Pancreas (tissue), 10 donors: Measurements from ENCODE around the gene CCDC178. TPM values are rescaled to one million over a fixed set of nuclear protein-coding genes. Genes with fewer than 3 reads are reported as not detected.

Source experiments
- ATAC-seq, 4 donors: fragments of 200-7000 bp; cut with Tn5 transposase; one replicate each; pipeline versions ENCODE4 v1.8.0 to v1.9.1; 2020; ENCODE audit warnings: mild to moderate bottlenecking in 4 of 4, moderate library complexity in 4 of 4
- DNase-seq, 6 donors: peaks; one replicate each; pipeline ENCODE4 v3.0.0-alpha.2; 2020
- FAIRE-seq: peaks from 2 replicates; lab custom pipeline; 2012; peaks lifted over from hg19 to GRCh38; lab: Jason Lieb, UNC
- H3K27ac ChIP-seq, 4 donors: fragments of 200-600 bp; sonication (generic); 1 replicate in 3 of 4; 2 replicates in 1 of 4; pipeline versions ENCODE4 v1.5.0 to v1.8.0; 2020
- H3K27me3 ChIP-seq, 4 donors: fragments of 200-600 bp; one replicate each; pipeline ENCODE4 v1.8.0; 2021
- H3K36me3 ChIP-seq, 3 donors: fragments of 200-600 bp; sonication (generic) in 1 of 3; one replicate each; pipeline versions ENCODE4 v1.5.0 to v1.8.0; 2020 to 2021
- H3K4me1 ChIP-seq, 3 donors: fragments of 200-600 bp; one replicate each; pipeline ENCODE4 v1.8.0; 2021
- H3K4me3 ChIP-seq, 4 donors: fragments of 200-600 bp; sonication (generic) in 2 of 4; one replicate each; pipeline versions ENCODE4 v1.5.0 to v1.8.0; 2020 to 2021
- H3K9me3 ChIP-seq, 4 donors: fragments of 200-600 bp; one replicate each; pipeline ENCODE4 v1.8.0; 2021
- whole genome bisulfite sequencing, 2 donors: extraction: QIAGEN DNeasy Blood & Tissue Kit; methylation state at CpG; one replicate each; pipeline ENCODE4 v1.1.7; 2013; 5-methylcytosine and 5-hydroxymethylcytosine counted together
- intact Hi-C, 3 donors: fragments of 100-400 bp; cut with DNase I; formaldehyde crosslinking; loops; one replicate each; pipeline versions ENCODE4 v1.11.1 to v1.14.2; 2022
- polyA plus RNA-seq, 2 donors: library from polyadenylated mRNA; stranded (reverse); fragments of 200-250 nt; gene quantifications; one replicate each; pipeline ENCODE4 v1.2.3, GENCODE V29; 2013
- total RNA-seq, 6 donors: library from RNA; stranded (reverse); fragmentation: NEBNext Ultra II Directional in 4 of 6; extraction: Animal tissue kit (Norgen Biotek cat#: 25700) in 4 of 6; gene quantifications; one replicate each; pipeline versions ENCODE4 v1.2.1 to v1.2.4, GENCODE V29; 2021 to 2023
- TF ChIP-seq, protein P1 (sequence below), 4 donors: fragments of 200-600 bp; sonication (generic) in 3 of 4; IDR thresholded peaks; one replicate each; pipeline versions ENCODE4 v1.5.0 to v1.8.0; 2021; ENCODE audit warnings: antibody characterized with exemption in 4 of 4
- donor health status: healthy with polysubstance abuse.
- donor health status: DM: no; HTN: no; CAD: no; lungs with moderate emphysema.
- donor health status: DM: no; HTN: no; CAD: no.
- donor health status: control.
- donor health status: control.
- donor health status: Bipolar disorder and iron deficiency.
- donor health status: DM: yes; HTN: yes; CAD: no.
- donor health status: DM: no; HTN: no; CAD: no.
- donor health status: DM: no; HTN: no; CAD: no.
- donor health status: DM: yes; HTN: yes; CAD: no.

Gene CCDC178
- total and polyA plus RNA-seq, 8 donors: 0.11 to 1.3 (median 0.51) TPM; not detected in 1

DNA sequence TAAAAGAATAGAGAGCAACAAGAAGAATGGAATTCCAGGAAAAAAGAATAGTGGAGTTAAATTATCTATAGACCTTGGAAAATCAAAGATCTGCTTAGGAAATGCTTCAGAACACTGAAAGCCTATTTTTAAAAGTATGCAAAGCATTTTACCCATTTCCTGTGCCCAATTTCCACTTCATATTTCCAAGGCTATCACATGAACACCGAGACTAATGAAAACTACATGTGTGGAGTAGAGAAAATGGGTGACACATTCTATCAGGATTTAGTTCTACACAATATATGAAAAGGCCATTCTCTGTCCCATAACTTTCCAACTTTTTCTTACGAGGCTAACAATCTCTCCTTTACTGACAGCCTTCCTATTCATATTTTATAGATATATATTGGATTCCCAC, 279.4 kb downstream of the CCDC178 start:
- H3K27me3 ChIP-seq: no peaks in the 10 kb centered on the region
- no peaks in the 10 kb centered on the region for H3K4me1 ChIP-seq
- TF ChIP-seq, protein P1, sequence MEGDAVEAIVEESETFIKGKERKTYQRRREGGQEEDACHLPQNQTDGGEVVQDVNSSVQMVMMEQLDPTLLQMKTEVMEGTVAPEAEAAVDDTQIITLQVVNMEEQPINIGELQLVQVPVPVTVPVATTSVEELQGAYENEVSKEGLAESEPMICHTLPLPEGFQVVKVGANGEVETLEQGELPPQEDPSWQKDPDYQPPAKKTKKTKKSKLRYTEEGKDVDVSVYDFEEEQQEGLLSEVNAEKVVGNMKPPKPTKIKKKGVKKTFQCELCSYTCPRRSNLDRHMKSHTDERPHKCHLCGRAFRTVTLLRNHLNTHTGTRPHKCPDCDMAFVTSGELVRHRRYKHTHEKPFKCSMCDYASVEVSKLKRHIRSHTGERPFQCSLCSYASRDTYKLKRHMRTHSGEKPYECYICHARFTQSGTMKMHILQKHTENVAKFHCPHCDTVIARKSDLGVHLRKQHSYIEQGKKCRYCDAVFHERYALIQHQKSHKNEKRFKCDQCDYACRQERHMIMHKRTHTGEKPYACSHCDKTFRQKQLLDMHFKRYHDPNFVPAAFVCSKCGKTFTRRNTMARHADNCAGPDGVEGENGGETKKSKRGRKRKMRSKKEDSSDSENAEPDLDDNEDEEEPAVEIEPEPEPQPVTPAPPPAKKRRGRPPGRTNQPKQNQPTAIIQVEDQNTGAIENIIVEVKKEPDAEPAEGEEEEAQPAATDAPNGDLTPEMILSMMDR (IDR thresholded peaks at IDR 0.05): no peak
- no peak overlapping the region for H3K4me3 ChIP-seq
- ATAC-seq (no peak), FAIRE-seq (no peak), DNase-seq (no peak)
- H3K9me3 ChIP-seq: no peaks in the 10 kb centered on the region
- no peaks in the 10 kb centered on the region for H3K36me3 ChIP-seq
- WGBS, 2 donors: 55 to 63% methylated on average over 2 of the region's 2 CpGs
- no peak overlapping the region for H3K27ac ChIP-seq
- intact Hi-C loops: no loop called here

DNA sequence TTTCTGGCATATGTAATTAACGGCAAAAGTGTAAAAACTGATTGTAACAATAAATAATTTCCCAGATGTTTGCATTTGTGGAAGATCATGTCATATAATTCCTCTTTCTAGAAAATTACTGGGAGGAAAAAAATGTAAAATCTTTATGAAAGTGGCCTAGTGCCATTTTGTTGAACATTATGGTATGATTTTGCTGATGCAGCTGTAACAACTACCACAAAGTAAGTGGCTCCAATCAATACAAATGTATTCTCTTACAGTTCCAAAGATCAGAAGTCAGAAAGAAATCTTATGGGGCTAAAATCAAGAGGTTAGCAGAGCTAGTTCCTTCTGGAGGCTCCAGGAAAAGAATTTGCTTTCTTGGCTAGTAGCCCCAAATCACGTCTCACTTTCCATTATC, 281.4 kb downstream of the CCDC178 start:
- H3K4me3 ChIP-seq: no peak overlapping the region
- FAIRE-seq (no peak), DNase-seq (no peak), ATAC-seq (no peak)
- 60 to 67% methylated on average over 2 of the region's 2 CpGs for WGBS, 2 donors
- TF ChIP-seq, protein P1 (IDR thresholded peaks at IDR 0.05): no peak
- H3K36me3 ChIP-seq: no peaks in the 10 kb centered on the region
- no peak overlapping the region for H3K27ac ChIP-seq
- H3K4me1 ChIP-seq: no peaks in the 10 kb centered on the region
- H3K9me3 ChIP-seq: no peaks in the 10 kb centered on the region
- peaks cover 0 to 5% (median 0%) of the 10 kb centered on the region in 4 donors for H3K27me3 ChIP-seq
- intact Hi-C loops: no loop called here

DNA sequence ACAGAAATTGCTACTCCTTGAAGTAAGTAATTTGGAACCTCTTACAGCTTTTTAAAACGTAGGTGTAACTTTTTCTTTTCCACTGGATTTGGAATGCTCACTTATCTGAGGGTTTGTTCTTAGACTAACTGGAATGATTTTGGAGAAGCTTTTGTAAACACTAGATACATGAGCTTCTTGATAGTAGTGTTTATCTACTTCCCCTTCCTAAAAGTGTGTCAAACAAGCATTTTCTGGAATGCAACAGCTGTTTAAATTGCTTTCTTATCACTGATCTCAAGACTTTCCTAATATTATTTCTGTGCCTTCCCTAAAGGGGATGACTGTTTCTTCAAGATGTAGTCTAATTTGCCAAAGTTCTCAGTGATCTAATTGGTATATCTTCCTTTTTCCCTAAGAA, 282.6 kb downstream of the CCDC178 start:
- Histone ChIP-seq H3K36me3 (no peaks in the 10 kb centered on the region), H3K9me3 (no peaks in the 10 kb centered on the region), H3K4me3 (no peak overlapping the region), H3K4me1 (no peaks in the 10 kb centered on the region), H3K27ac (no peak overlapping the region), H3K27me3 (peaks cover 0 to 5% (median 0%) of the 10 kb centered on the region in 4 donors)
- no peak for ATAC-seq
- DNase-seq: no peak
- intact Hi-C loops: no loop called here
- no peak for FAIRE-seq
- TF ChIP-seq, protein P1 (IDR thresholded peaks at IDR 0.05): no peak
- 5 to 20% methylated on average over 1 of the region's 1 CpG for WGBS, 2 donors

DNA sequence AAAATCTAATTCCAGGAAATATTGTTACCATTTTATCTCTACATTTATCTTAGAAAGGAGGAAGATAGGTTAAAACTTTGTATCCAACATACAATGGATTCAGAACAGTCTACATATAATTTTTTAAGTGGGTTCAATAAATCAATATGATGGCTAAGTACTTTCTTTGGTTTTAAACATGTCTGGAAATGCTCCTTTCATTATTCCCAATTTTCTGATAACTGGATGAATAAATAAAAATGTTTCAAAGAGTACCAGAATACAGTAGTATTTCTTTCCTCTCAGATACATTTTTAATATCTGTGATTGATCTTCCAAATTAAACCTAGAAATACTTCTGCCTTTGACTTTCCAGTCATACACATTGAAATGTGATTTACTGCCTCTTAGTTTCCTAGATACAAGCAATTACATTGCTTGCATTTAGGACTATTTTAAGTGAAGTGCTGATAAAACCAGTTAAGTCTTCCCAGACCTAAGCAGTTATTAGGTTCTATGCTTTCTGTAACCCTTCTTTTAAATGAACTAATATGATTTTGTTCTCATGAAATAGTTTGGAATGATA, 283.5 kb downstream of the CCDC178 start:
- Histone ChIP-seq H3K9me3 (no peaks in the 10 kb centered on the region), H3K4me3 (no peak overlapping the region), H3K27ac (no peak overlapping the region), H3K27me3 (peaks cover 0 to 5% (median 0%) of the 10 kb centered on the region in 4 donors), H3K36me3 (no peaks in the 10 kb centered on the region), H3K4me1 (no peaks in the 10 kb centered on the region)
- no peak for DNase-seq
- TF ChIP-seq, protein P1 (IDR thresholded peaks at IDR 0.05): no peak
- no peak for FAIRE-seq
- no peak for ATAC-seq
- intact Hi-C loops: no loop called here

DNA sequence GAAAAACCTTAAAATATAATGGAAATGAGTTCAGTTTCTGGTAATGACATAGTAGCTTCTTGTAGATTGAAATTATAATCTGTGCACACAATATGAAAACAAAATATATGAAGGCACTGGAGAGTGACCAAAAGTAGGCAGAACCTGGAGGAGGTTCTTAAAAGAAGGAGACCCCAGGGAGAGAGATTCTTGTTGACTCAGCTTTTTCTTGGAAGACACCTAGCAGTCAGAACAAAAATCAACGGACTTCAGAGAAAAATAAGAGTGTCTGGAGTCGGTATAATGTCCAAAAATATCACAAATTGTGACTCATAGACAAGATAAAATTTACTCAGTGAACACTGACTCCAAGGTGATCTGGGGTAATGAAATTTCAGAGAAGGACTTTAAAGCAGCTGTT, 286.5 kb downstream of the CCDC178 start:
- TF ChIP-seq, protein P1 (IDR thresholded peaks at IDR 0.05): no peak
- H3K27me3 ChIP-seq: peaks cover 0 to 5% (median 0%) of the 10 kb centered on the region in 4 donors

More for the DNA sequence above, 286.5 kb downstream of the CCDC178 start:
- Histone ChIP-seq H3K4me3 (no peak overlapping the region), H3K27ac (no peak overlapping the region), H3K9me3 (no peaks in the 10 kb centered on the region), H3K36me3 (no peaks in the 10 kb centered on the region), H3K4me1 (no peaks in the 10 kb centered on the region)
- intact Hi-C loops: no loop called here
- ATAC-seq (no peak), FAIRE-seq (no peak), DNase-seq (no peak)
- 64 to 66% methylated on average over 2 of the region's 2 CpGs for WGBS, 2 donors
